ENCODE results near the gene MFSD6.

The MFSD6 gene

DNA sequence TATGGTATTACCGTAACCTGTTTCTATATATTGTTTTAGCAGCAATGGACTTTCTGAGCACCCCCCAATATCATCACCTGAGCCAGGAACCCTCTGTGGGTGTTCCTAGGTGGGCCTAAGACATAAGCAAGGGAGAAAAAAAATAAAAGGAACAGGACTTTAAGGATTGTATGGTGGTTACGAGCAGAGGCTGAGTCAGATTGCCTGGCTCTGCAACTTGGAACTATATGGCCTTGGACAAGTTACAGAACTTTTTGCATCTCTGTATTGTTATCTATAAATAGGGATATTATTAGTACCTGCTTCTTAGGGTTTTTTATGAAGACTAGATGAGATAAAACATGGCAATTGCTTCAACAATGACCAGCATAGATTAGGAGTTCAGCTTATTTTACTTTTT lies 34.9 kb downstream of the MFSD6 start:
- no peak for DNase-seq

DNA sequence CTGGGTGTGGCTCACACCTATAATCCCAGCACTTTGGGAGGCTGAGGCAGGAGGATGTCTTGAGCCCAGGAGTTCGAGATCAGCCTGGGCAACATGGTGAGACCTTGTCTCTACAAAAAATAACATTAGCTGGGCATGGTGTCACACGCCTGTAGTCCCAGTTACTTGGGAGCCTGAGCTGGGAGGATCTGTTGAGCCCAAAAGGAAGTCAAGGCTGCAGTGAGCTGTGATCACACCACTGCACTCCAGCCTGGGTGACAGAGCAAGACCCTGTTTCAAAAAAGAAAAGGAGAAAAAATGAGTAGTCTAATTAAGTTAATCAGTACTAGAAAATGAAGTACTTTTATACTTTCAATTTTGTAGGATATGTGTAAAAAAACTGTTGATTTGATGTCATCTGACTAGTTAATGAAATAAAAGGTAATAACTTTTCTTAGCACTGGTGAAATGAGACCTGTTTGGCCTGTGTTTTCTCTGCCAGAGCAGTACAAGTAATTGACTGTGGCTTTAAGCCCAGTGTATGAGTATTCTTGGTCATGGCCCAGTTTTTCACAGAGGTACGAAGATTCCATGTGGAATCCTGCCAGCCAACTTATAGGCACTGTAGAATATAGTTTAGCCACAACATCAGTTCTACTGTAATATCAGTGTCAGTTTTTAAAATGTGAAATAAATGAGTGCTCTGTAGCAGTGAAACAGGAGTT lies 35.8 kb downstream of the MFSD6 start:
- no peak for DNase-seq

DNA sequence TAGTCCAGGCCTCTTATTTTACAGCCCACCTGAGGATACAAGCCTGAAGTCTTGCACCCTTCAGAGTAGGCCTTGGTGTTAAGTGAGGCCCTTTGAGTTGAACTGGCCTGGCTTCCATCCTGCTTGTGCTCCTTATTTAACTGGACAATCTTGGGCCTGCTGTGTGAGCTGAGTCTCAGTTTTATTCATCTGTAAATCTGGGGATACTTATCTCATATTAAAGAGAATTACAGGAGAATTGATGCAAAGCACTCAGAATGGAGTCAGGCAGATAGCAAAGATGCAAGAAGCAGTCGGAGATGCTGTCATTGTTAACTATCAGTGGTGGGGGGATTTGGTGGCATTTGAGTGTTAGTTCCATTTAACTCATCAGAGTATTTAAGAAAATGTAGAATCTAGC lies 36.8 kb downstream of the MFSD6 start:
- DNase-seq, result no peak

DNA sequence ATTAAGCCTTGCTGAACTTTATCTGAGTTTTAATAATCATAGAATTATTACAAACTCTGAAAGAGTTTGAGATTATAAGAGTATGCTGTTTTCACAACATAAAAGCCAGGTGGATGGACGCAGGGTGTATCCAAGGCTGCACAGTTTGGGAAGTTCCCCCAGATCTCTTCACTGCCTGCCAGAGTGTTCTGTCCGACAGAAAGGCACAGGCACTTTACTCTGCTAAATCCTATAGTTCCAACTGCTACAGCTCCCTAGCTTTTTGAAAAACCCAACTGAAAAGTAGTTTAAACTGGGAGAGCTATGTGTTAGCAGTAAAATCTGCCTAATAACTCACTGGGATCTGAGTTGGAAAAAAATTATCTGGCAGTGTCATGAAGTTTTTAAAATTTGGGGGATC lies 38.0 kb downstream of the MFSD6 start:
- no peak for DNase-seq

DNA sequence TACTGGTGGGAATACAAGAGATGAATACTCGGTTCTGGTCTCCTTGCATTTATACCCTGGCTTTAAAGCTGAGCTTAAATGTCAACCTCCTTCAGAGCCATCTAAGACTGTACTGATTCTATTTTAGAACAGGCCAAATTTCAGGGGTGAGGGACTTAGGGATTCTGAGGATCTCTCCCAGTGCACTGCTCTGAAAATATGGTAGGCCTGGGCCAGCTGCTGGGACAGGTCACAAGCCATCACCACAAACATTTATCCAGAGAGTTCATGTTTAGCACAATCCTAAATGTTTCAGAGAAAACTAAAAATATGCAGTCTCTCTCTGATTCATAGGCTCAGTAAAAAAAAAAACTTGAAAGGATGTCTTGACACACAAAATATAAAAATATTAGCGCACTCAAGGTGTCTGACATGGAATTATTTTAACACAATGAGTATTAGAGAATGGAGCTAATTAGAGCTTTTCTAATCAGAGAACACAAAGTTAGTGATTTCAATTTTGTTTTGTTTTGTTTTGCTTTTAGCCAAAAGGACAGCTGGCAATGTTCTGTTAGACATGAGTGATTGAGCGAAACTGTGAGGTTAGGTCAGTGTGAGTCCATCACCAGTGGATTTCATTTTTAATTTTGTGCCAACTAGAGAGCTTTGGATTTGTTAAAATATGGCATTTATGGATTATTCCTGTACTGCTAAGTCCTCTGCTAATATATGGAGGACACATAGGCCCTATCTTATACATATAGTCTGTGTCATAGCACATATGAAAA lies 38.8 kb downstream of the MFSD6 start:
- no peak for DNase-seq

DNA sequence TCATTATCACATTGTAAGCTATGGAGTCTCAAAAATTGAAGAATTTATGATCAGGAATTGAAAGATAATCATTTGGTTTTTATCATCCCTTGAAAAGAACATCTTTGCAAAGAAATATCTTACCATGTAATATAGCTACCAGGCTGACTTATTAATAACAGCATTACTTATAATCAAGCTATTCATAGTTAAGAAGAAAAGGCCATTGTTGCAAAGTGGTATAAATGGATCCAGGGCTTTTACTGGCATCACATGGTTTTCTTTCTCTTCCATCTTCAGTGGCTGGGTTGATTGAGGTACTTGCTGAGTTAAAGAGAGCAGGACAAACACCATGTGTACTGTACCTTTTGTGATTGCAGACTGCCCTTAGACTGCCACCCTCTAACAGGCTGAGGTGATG lies 39.6 kb downstream of the MFSD6 start:
- DNase-seq, result no peak

DNA sequence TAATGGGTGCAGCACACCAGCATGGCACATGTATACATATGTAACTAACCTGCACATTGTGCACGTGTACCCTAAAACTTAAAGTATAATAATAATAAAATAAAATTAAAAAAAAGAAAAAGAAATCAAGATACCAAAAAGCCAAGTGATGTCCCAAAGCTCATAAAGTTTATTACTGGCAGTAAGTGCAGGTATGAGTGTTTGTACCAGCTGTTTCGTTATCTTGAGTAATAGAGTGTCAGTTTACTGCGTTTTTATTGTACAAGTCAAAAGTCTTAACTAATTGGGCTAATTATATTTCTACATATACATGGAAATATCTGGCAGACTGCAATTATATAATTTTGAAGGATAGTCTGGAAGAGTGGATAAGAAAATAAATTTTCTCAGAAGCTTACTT lies 41.8 kb downstream of the MFSD6 start:
- no peak for DNase-seq

DNA sequence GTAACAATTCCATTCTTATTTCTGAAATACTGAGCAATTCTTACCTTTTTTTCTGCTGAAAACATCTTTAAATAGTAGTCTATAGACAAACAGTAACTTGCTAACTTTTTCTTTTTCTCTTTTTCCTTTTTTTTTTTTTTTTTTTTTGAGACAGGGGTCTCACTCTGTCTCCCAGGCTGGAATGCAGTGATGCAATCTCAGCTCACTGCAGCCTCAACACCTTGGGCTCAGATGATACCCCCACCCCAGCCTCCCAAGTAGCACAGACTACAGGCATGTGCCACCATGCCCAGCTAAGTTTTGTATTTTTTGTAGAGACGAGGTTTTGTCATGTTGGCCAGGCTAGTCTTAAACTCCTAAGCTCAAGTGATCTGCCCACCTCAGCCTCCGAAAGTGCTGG lies 42.2 kb downstream of the MFSD6 start:
- no peak for DNase-seq

DNA sequence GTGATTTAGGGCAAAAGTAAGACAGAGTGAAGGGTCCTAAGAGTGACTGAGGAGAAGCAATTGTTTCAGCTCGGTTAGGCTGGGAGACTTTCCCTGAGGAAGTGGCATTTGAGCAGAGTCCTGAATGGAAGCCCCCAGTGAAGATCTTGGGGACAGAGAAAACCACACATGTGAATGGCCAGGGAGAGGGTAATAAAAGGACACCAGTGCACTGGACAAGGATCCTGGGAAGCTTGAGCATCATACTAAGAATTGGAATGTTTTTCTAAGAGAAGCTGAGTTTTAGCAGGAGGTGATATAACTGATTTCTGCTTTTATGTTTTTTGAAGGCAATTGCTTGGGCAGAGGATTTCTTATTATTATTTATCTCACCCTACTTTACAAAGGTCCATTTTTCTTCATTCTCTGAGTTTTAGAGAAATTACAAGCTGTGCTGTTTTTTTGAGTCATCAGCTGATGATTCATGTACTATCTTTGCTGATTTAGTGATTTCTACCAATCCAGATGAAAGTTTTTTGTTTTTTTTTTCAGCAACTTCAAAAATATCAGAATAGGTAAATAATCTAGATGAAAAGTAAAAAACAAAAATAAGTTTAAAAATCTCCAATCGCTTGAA lies 43.5 kb downstream of the MFSD6 start:
- DNase-seq, result no peak

DNA sequence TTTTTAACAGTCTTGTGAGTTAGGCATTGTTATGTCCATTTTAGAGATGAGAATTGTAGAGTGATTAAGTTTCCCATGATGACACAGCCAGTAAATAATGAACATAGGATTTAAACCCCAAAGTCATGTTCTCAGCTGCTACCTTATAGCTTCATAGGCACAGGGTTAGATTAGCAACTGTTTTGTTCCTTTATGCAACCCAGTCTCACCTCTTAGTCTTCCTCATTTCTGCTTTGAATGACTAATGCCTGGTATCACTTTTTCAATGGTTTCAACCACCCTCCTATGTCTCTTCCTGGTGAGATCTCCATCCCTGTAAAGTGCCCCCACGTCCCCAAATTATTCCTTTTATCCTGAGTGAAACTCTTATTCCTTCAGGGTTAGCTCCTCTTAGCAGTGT lies 44.3 kb downstream of the MFSD6 start:
- DNase-seq, result no peak

DNA sequence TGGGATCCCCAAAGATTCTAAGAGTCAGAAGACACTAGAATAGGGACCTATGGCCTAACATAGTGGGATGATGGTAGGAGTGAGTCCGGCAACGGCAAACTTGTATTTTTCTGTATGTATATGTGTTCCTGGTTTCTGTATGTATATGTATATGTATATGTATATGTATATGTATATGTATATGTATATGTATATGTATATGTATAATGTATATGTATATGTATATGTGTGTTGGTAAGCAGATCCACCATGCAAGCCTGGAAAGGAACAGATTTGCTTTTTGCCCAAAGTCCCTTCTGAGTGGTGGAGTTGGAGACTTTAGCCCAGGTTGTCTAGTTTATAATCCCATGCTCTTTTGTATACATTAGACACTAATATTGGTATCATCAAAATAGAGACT lies 46.6 kb downstream of the MFSD6 start:
- DNase-seq, result no peak

DNA sequence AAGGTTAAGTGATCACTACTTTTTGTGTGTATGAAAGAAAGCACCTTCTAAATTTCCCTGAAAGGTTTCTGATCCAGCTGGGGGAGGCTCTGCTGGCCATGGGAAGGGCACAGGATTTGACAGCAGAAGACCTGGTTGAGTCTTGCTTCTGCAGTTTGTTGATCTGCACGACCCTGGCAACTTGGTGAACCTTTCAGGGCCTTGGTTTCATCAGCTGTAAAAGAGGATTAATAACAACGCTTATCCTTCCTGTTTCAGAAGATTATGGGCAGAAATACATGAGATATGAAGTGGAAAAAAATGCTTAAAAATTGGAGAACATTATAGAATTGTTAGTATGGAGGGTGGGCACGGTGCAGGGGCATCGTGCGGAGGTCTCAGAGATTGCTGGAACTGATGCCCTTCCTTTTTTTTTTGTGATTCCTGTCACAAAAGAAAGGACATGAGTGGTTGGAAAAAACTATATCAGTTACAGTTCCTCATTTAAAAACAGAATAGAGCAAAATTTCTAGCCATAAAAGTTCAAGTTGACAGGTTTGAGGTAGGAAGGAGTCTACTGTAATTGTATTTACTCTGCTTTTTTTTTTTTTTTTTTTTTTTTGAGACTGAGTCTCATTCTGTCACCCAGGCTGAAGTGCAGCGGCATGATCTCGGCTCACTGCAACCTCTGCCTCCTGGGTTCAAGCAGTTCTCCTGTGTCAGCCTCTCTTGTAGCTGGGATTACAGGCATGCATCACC lies 47.4 kb downstream of the MFSD6 start:
- no peak for DNase-seq

DNA sequence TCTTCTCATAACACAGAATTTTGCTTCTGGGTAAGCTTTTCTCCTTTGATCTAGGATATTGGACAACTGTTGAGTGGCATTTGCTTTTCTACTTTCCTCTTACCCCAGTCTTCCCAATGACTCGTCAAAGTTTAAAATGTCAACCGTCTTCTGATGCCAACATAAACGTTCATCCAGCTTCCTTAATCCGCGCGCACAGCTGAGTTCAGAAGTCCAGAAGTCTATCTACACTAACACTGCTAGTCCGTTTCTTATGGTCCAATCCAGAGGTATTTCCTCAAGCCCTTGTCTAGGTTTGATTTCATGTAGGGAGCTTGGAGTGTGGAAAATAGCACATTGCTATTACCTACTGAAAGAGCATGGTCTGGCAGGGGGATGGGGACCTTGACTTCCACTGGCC lies 48.7 kb downstream of the MFSD6 start:
- no peak for DNase-seq

DNA sequence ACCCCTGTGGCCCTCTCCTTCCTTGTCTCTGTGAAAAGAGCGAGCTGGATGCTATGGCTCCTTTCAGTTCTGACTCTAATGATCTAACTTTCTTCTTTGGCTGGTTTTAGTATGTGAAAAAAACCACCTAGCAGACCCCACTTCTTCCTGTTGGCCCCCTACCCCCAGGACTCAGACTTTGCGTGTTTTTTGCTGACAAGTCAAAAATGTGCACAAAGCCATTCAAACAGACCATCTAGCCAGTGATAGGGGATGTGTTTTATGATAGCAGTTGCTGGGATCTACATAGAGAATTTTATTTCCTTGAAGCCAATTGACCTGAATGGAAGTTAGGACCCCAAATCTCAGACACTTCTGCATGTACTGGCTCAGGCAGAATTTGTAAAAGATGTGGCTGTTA lies 49.1 kb downstream of the MFSD6 start:
- no peak for DNase-seq

DNA sequence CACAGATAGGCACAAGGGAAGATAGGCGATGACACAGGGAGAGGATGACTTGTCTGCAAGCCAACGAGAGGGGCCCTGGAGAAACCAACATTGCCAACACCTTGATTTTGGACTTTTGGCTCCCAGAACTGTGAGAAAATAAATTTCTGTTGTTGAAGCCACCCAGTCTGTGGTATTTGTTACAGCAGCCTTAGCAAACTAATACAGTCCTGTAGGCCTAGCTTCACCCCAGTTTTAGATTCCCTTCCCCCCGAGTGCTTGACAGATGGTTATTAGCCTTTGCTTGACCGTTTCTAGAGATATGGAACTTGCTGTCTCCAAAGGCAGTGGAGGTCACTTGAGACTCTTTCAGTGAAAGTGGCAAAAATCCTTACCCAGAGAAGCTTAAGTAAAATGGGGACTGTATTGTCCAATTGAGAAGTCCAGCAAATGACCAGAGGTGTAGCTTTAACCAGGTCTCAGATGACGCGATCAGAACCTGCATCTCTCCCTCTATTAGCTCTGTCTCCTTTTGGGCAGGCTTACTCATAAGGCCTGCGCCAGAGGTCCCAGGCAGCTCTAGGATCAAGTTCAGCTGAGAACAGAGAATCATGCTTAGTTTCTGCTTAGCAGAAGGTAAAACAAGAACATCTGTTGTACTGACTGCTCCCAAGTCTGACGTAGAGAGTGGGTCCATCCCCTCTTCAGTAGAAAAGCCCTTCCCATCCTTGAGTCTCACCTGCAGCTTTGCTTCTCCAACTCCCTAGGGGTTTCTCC lies 50.4 kb downstream of the MFSD6 start:
- DNase-seq, result no peak

DNA sequence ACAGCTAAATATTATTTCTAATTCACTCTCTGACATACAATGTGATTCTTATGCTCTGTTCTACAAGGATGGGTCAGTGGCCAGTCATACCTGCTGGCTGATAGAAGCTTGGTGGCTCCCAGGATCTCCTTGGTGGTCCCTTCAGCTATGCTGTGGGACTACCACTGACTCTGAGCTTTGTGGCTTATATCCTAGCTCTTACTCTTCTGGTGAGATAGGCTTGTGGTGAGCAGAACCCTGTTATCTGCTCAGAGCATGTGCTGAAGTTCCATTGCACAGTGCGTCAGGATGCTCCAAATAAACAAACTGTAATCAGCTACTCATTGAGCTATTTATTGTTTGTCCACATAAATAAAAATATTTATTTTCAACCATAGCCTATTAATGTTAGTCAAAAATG lies 51.7 kb downstream of the MFSD6 start:
- DNase-seq, result no peak

DNA sequence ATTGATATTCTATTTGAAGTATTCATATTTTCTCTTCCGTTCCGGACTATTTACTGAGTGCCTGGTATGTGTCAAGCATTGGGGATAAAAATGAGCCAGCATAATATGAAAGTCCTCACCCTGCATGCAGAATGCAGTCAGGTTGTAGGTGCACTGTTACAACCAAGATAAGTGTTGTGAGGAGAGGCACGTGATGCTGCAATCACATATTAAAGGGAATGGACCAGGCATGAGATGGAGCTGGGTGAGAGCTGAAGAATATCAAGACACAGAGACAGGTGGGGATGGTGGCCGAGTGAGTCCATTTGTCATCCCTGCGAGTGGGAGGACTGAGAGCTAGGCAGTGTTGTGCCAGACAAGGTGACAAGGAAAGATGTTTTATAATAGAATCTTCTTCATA lies 52.3 kb downstream of the MFSD6 start:
- DNase-seq, result no peak

DNA sequence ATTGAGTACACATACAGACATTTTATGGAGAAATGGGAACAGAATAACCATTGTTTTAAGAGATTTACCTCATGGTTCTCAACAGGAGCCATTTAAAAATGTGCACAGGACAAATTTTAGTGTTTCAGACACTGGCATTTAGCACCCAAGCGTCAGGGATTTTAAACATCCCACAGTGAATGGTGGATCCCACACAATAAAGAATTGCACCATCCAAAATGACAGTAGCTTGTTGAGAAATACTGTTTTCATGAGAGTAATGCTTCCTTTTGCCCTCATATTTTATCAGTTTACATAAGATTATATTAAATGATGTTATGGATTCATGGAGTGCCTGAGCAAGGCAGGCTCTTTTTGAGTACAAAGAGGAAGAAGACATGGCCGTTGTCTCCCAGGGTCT lies 54.0 kb downstream of the MFSD6 start:
- no peak for DNase-seq

DNA sequence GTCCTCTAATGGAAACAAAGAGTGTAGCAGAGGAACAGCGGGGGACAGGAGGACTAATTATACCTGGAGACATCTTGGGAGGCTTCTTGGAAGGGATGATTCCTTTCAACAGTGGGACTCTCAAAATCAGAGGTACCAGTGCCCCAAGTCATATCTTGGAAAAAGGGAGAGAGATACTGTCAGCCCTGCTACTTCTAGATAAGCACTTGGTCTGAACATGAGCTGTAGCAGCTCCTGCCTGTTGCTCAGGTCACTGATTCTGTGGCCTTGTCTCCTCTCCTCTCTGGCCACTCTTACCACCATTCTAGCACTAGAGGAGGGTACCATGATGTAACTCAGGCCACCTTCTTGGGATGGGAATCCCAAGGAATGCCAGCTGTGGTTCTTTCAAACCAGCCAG lies 54.5 kb downstream of the MFSD6 start:
- DNase-seq, result no peak

DNA sequence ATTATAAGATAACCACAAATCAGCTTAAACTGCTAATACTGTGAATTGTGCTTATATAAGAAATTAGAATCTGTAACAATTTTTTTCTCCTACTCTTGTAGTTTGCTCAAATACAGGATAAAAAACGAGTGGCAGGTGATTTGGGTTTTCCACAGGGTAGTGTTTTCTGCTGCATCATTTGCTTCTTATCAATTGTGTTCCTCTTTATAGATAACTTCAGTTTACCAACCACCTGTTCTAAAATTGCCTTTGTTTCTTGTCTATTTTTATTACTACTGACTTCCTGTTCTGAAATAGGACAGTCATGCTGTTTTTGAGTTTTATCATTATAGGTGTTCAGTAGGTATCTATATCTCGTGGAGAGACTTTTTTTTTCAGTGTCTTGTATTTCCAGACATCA lies 56.9 kb downstream of the MFSD6 start:
- no peak for DNase-seq

DNA sequence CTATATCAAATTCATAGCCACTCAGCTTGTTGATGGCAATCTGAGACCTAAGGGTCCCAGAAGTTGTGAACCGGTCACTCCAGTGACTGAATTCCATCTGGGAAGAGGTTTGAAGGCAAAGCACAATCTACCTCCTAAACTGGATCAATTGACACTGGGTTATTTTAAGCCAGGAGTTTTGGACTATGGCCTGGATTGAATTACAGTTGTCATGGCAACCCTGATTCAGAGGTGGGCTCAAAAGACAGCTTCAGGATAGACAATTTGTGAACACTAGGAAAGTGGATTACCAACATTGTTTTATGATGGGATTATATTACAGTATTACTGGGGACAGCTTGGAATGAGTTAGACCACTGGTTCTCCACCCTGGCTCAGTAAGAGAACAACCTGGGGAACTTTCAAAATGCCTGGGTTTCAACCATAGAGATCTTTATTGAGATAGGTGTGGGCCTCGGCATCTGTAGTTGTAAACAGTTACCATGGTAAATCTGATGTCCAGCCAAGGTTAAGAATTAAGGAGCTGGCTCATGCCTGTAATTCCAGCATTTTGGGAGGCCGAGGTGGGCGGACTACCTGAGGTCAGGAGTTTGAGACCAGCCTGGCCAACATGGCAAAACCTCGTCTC lies 58.8 kb downstream of the MFSD6 start:
- DNase-seq, result no peak

DNA sequence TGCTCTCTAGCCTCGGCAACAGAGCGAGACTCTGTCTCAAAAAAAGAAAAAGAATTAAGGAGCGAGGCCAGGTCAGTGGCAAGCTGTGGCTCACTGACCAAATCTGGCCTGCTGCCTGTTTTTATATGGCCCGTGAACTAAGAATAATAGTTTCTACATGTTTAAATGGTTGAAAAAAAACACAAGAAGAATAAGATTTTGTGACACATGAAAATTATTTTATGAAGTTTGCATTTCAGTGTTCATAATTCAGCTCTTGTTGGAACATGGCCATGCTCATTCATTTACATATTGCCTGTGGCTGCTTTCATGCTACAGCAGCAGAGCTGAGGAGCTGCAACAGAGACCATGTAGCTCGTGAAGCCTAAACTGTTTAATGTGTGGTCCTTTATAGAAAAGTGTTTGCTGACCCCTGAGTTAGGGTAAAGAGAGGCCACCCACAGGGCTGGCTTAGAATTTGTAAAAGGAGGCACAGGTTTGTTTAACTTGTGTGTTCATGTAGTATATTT lies 59.5 kb downstream of the MFSD6 start:
- DNase-seq, result no peak
